ENCODE data around the gene MKRN3.
"Not testable (repeated sequence)": the region's sequence is repeated elsewhere in the genome, so short reads cannot be mapped to it uniquely, and the experiment has no call there.

MKRN3 gene

GRCh38 chr15:23589012-23589411 is 23.5 kb downstream of the MKRN3 start:
- no peak for DNase-seq (ENCODE audit: low read depth)

GRCh38 chr15:23594252-23594770 is 28.8 kb downstream of the MKRN3 start:
- DNase-seq (ENCODE audit: low read depth) = no peak

GRCh38 chr15:23595368-23595767 is 29.9 kb downstream of the MKRN3 start:
- no peak for DNase-seq (ENCODE audit: low read depth)

- DNase-seq (ENCODE audit: low read depth) = no peak
Measured at GRCh38 chr15:23596736-23597135, 31.3 kb downstream of the MKRN3 start.

- DNase-seq (ENCODE audit: low read depth) = not testable (repeated sequence)
Measured at GRCh38 chr15:23597278-23597677, 31.8 kb downstream of the MKRN3 start.

- no peak for DNase-seq (ENCODE audit: low read depth)
Measured at GRCh38 chr15:23599053-23599452, 33.6 kb downstream of the MKRN3 start.

GRCh38 chr15:23602124-23602523 is 36.6 kb downstream of the MKRN3 start:
- no peak for DNase-seq (ENCODE audit: low read depth)

- DNase-seq (ENCODE audit: low read depth) = no peak
Measured at GRCh38 chr15:23606226-23606625, 40.8 kb downstream of the MKRN3 start.

GRCh38 chr15:23616536-23616935 is 51.1 kb downstream of the MKRN3 start:
- no peak for DNase-seq (ENCODE audit: low read depth)
